HepG2 (cell line): ENCODE results near the gene HDGF. TPM values are rescaled to one million over a fixed set of nuclear protein-coding genes. Genes with fewer than 3 reads are reported as not detected.
A peak's percentile ranks its signal among the peaks of the same experiment; 100 is the strongest.

Experiments
- ATF2 ChIP-seq: sonication (generic); formaldehyde crosslinking; IDR thresholded peaks from 2 replicates; pipeline ENCODE4 v1.4.0; 2020; ENCODE audit warnings: missing genetic modification reagents
- ATF7-NPFF ChIP-seq: sonication (generic); formaldehyde crosslinking; IDR thresholded peaks from 2 replicates; pipeline ENCODE4 v1.8.1; 2023; ENCODE audit warnings: mild to moderate bottlenecking, low read depth, missing genetic modification reagents, moderate library complexity
- CHCHD3 ChIP-seq: sonication (generic); formaldehyde crosslinking; IDR thresholded peaks from 2 replicates; pipeline ENCODE4 v1.8.0; 2022; ENCODE audit warnings: mild to moderate bottlenecking, missing genetic modification reagents, moderate library complexity
- DBP ChIP-seq: sonication (generic); formaldehyde crosslinking; IDR thresholded peaks from 2 replicates; pipeline ENCODE4 v1.4.0; 2020; ENCODE audit warnings: missing genetic modification reagents; ENCODE audit errors: not compliant biosample characterization
- FOXJ3 ChIP-seq: sonication (generic); formaldehyde crosslinking; IDR thresholded peaks from 2 replicates; pipeline ENCODE4 v1.4.0; 2020; ENCODE audit warnings: missing genetic modification reagents, mild to moderate bottlenecking, borderline replicate concordance
- JARID2 ChIP-seq: sonication (generic); formaldehyde crosslinking; IDR thresholded peaks from 2 replicates; pipeline ENCODE4 v1.8.1; 2023; ENCODE audit warnings: missing genetic modification reagents, inconsistent platforms; ENCODE audit not compliant: insufficient replicate concordance
- LBX2 ChIP-seq: sonication (generic); formaldehyde crosslinking; IDR thresholded peaks from 2 replicates; pipeline ENCODE4 v1.5.0; 2020; ENCODE audit warnings: missing genetic modification reagents, mild to moderate bottlenecking, borderline replicate concordance
- LCORL ChIP-seq, 2 experiments: fragments of 450-650 bp in 1 of 2; sonication (generic) in 1 of 2; formaldehyde crosslinking in 1 of 2; IDR thresholded peaks; 2 replicates each; pipeline versions ENCODE4 v1.5.0 to v1.6.1; 2017 to 2020; ENCODE audit warnings: antibody characterized with exemption in 1 of 2, missing genetic modification reagents in 1 of 2
- MLX ChIP-seq: IDR thresholded peaks from 2 replicates; pipeline ENCODE4 v1.6.1; 2016
- ONECUT2 ChIP-seq: sonication (generic); formaldehyde crosslinking; IDR thresholded peaks from 2 replicates; pipeline ENCODE4 v1.4.0; 2020; ENCODE audit warnings: missing genetic modification reagents
- RORA ChIP-seq: sonication (generic); formaldehyde crosslinking; IDR thresholded peaks from 2 replicates; pipeline ENCODE4 v1.5.0; 2020; ENCODE audit warnings: mild to moderate bottlenecking, missing genetic modification reagents, moderate library complexity
- SNAPC2 ChIP-seq: sonication (generic); formaldehyde crosslinking; IDR thresholded peaks from 2 replicates; pipeline ENCODE4 v1.8.1; 2022; ENCODE audit warnings: mild to moderate bottlenecking, missing genetic modification reagents
- ZBTB2 ChIP-seq: sonication (generic); formaldehyde crosslinking; IDR thresholded peaks from 2 replicates; pipeline ENCODE4 v1.8.0; 2022; ENCODE audit warnings: low read depth, missing genetic modification reagents
- ZMYM2 ChIP-seq: sonication (generic); formaldehyde crosslinking; IDR thresholded peaks from 2 replicates; pipeline ENCODE4 v1.8.0; 2022; ENCODE audit warnings: mild to moderate bottlenecking, missing genetic modification reagents
- ZNF235 ChIP-seq: sonication (generic); formaldehyde crosslinking; IDR thresholded peaks from 2 replicates; pipeline ENCODE4 v1.8.1; 2023; ENCODE audit warnings: mild to moderate bottlenecking, missing genetic modification reagents, borderline replicate concordance
- ZNF350 ChIP-seq: sonication (generic); formaldehyde crosslinking; IDR thresholded peaks from 2 replicates; pipeline ENCODE4 v1.4.0; 2020; ENCODE audit warnings: mild to moderate bottlenecking, low read depth, missing genetic modification reagents, borderline replicate concordance
- ZNF354B ChIP-seq: sonication (generic); formaldehyde crosslinking; IDR thresholded peaks from 2 replicates; pipeline ENCODE4 v1.8.0; 2022; ENCODE audit warnings: mild to moderate bottlenecking, missing genetic modification reagents
- ZNF512B ChIP-seq: sonication (generic); formaldehyde crosslinking; IDR thresholded peaks from 2 replicates; pipeline ENCODE4 v1.5.1; 2020; ENCODE audit warnings: missing genetic modification reagents, mild to moderate bottlenecking, borderline replicate concordance
- ZNF83 ChIP-seq: sonication (generic); formaldehyde crosslinking; IDR thresholded peaks from 2 replicates; pipeline ENCODE4 v1.4.0; 2020; ENCODE audit warnings: missing genetic modification reagents, mild to moderate bottlenecking, borderline replicate concordance
- polyA plus RNA-seq, 8 experiments: library from polyadenylated mRNA; depleted of rRNA in 3 of 8; stranded (reverse) in 7 of 8; unstranded in 1 of 8; fragments of >200 nt; fragmentation: Illumina TruSeq in 4 of 8; extraction: Trizol in 4 of 8; gene quantifications; 2 replicates each; pipeline versions ENCODE4 v1.2.1 to v1.2.3, GENCODE V29; 2011 to 2016; ENCODE audit warnings: low read depth in 4 of 8, missing spikeins in 1 of 8, mixed read lengths in 1 of 8; ENCODE audit not compliant: insufficient read depth in 1 of 8
- total RNA-seq, 5 experiments: library from RNA; depleted of rRNA; stranded (reverse); fragments of >200 nt; fragmentation: Illumina TruSeq; extraction: Trizol; gene quantifications; 2 replicates each; pipeline ENCODE4 v1.2.3, GENCODE V29; 2016; ENCODE audit warnings: low read depth in 1 of 5

HDGF gene
- total and polyA plus RNA-seq, 2 of the 13 experiments (the other 11 are each of a cell fraction or from before 2014, with no cell fraction given) = 156 to 196 TPM

- TF ChIP-seq DBP (CRISPR knock-in tag) (no peak), LCORL (IDR thresholded peaks at IDR 0.05) (no peak), LCORL (CRISPR knock-in tag; IDR thresholded peaks at IDR 0.05) (no peak), JARID2 (CRISPR knock-in tag) (peak; percentile 43), ZNF354B (CRISPR knock-in tag) (no peak), ZNF235 (no peak), RORA (CRISPR knock-in tag) (no peak), ATF2 (CRISPR knock-in tag) (no peak), ZNF512B (CRISPR knock-in tag) (no peak), CHCHD3 (CRISPR knock-in tag) (no peak), ZNF83 (no peak), SNAPC2 (CRISPR knock-in tag) (no peak), ATF7-NPFF (CRISPR knock-in tag) (peak; percentile 24; the same call in 1 of the 2 replicates), FOXJ3 (CRISPR knock-in tag) (no peak), LBX2 (CRISPR knock-in tag) (0 out of 2 replicates have a peak, but pooled peaks have one; percentile 44), MLX (no peak), ZMYM2 (peak; percentile 65; the same call in 1 of the 2 replicates), ZBTB2 (CRISPR knock-in tag) (no peak), ZNF350 (no peak), ONECUT2 (CRISPR knock-in tag) (no peak)
Observed at GRCh38 chr1:156705918-156706656, 45.4 kb downstream of the HDGF start (continued).
